Common myeloid progenitor, CD34-positive (primary cell): ENCODE data around the gene USF2.
A peak's percentile ranks its signal among the peaks of the same experiment; 100 is the strongest.

Source experiments
- CTCF ChIA-PET: fragments of 350-600 bp; sonication (Branson Sonifier 250); formaldehyde crosslinking; loops from one replicate; lab custom pipeline; 2021; ENCODE audit warnings: antibody characterized with exemption; lab: Charles Lee
- POLR2A ChIA-PET: fragments of 350-600 bp; sonication (Branson Sonifier 250); formaldehyde crosslinking; loops from one replicate; lab custom pipeline; 2021; ENCODE audit warnings: antibody characterized with exemption; lab: Charles Lee
- DNase-seq, 3 donors: peaks; one replicate each; pipeline versions ENCODE4 v3.0.0 to v3.0.0-alpha.2; 2013
- H3K27ac ChIP-seq, 2 experiments: 1 replicate in 1 of 2; 2 replicates in 1 of 2; pipeline ENCODE4 v1.7.0; 2013; ENCODE audit warnings: inconsistent platforms in 2 of 2, low read length in 2 of 2, mild to moderate bottlenecking in 2 of 2, low read depth in 1 of 2, moderate library complexity in 1 of 2; ENCODE audit not compliant: severe bottlenecking in 2 of 2, insufficient read depth in 1 of 2, poor library complexity in 1 of 2
- H3K27me3 ChIP-seq, 5 experiments: replicated peaks in 2 of 5; 1 replicate in 3 of 5; 2 replicates in 2 of 5; pipeline versions ENCODE4 v1.6.1 to v1.7.0; 2013; ENCODE audit warnings: low read length in 4 of 5, mild to moderate bottlenecking in 2 of 5, moderate library complexity in 2 of 5, inconsistent platforms in 1 of 5; ENCODE audit not compliant: insufficient read depth in 5 of 5, control insufficient read depth in 4 of 5
- H3K36me3 ChIP-seq, 4 experiments: 1 replicate in 2 of 4; 2 replicates in 2 of 4; pipeline versions ENCODE4 v1.6.1 to v1.7.0; 2013; ENCODE audit warnings: low read length in 3 of 4, control low read depth in 1 of 4, mild to moderate bottlenecking in 1 of 4; ENCODE audit not compliant: control insufficient read depth in 4 of 4, insufficient read depth in 4 of 4
- H3K4me1 ChIP-seq, 4 experiments: 1 replicate in 3 of 4; 2 replicates in 1 of 4; pipeline versions ENCODE4 v1.6.1 to v1.7.1; 2013; ENCODE audit warnings: low read length in 3 of 4, mild to moderate bottlenecking in 3 of 4, control low read depth in 1 of 4, inconsistent platforms in 1 of 4, moderate library complexity in 1 of 4; ENCODE audit not compliant: control insufficient read depth in 4 of 4, insufficient read depth in 4 of 4; ENCODE audit errors: control extremely low read depth in 1 of 4
- H3K4me3 ChIP-seq, 7 experiments: 1 replicate in 4 of 7; 2 replicates in 3 of 7; pipeline versions ENCODE4 v1.5.1 to v1.7.0; 2013; ENCODE audit warnings: mild to moderate bottlenecking in 7 of 7, low read length in 6 of 7, moderate library complexity in 6 of 7, inconsistent platforms in 2 of 7, low read depth in 2 of 7, control low read depth in 1 of 7; ENCODE audit not compliant: insufficient read depth in 4 of 7, control insufficient read depth in 1 of 7; ENCODE audit errors: extremely low read depth in 1 of 7
- H3K9me3 ChIP-seq, 5 experiments: 1 replicate in 4 of 5; 2 replicates in 1 of 5; pipeline versions ENCODE4 v1.6.1 to v1.7.1; 2013; ENCODE audit warnings: low read length in 4 of 5, mild to moderate bottlenecking in 2 of 5, inconsistent platforms in 1 of 5, low read depth in 1 of 5, moderate library complexity in 1 of 5; ENCODE audit not compliant: control insufficient read depth in 4 of 5, insufficient read depth in 2 of 5; ENCODE audit errors: control extremely low read depth in 1 of 5
- WGBS: methylation state at CpG from one replicate; pipeline ENCODE4 v1.1.5; 2013; ENCODE audit not compliant: insufficient coverage; 5-methylcytosine and 5-hydroxymethylcytosine counted together

The USF2 gene

GRCh38 chr19:35249848-35250711 lies 18.7 kb upstream of the USF2 start:
- ChIA-PET POLR2A (no interaction called here), CTCF (interaction anchor here (1.3 to 3.2 kb wide), 4 partner anchors 12 to 108 kb away, joined by 3 to 10 read pairs (median 6); partner anchors contain the start of gene FXYD7)
- Histone ChIP-seq H3K4me1 (peaks cover 0 to 30% (median 19%) of the 10 kb centered on the region in 4 experiments), H3K9me3 (no peaks in the 10 kb centered on the region), H3K36me3 (peaks cover 0 to 9% (median 0%) of the 10 kb centered on the region in 4 experiments), H3K27me3 (peaks cover 0 to 18% (median 6%) of the 10 kb centered on the region in 5 experiments), H3K27ac (peak overlapping the region in 1 of 2 experiments; percentile 71), H3K4me3 (peak overlapping the region in 1 of 7 experiments; percentile 89)
- no peak for DNase-seq
- WGBS: 93% methylated on average over 34 of the region's 34 CpGs

- CTCF ChIA-PET: interaction anchor here (0.6 to 3.2 kb wide), 7 partner anchors 11 to 110 kb away, joined by 3 to 10 read pairs (median 3); partner anchors contain the start of gene FXYD7
- Histone ChIP-seq H3K4me1 (peaks cover 0 to 30% (median 19%) of the 10 kb centered on the region in 4 experiments), H3K36me3 (peaks cover 0 to 9% (median 0%) of the 10 kb centered on the region in 4 experiments), H3K27ac (no peak overlapping the region), H3K4me3 (no peak overlapping the region), H3K27me3 (peaks cover 0 to 18% (median 6%) of the 10 kb centered on the region in 5 experiments), H3K9me3 (no peaks in the 10 kb centered on the region)
- POLR2A ChIA-PET: no interaction called here
- no peak for DNase-seq
- WGBS: 81% methylated on average over 2 of the region's 2 CpGs
Measured at GRCh38 chr19:35251456-35251855, 17.3 kb upstream of the USF2 start.

GRCh38 chr19:35253316-35254286 lies 15.2 kb upstream of the USF2 start:
- Histone ChIP-seq H3K9me3 (no peaks in the 10 kb centered on the region), H3K27ac (no peak overlapping the region), H3K27me3 (peaks cover 0 to 15% (median 6%) of the 10 kb centered on the region in 5 experiments), H3K36me3 (peaks cover 0 to 9% (median 0%) of the 10 kb centered on the region in 4 experiments), H3K4me1 (peaks cover 0 to 20% (median 12%) of the 10 kb centered on the region in 4 experiments), H3K4me3 (no peak overlapping the region)
- DNase-seq: no peak
- CTCF ChIA-PET: interaction anchor here (2.8 kb wide), 1 partner anchor 10 kb away, joined by 10 read pairs; no protein-coding TSS in a partner anchor
- POLR2A ChIA-PET: no interaction called here
- WGBS: 89% methylated on average over 9 of the region's 9 CpGs

- WGBS: 98% methylated on average over 14 of the region's 17 CpGs
- no peak overlapping the region for H3K4me3 ChIP-seq
- no peak overlapping the region for H3K27ac ChIP-seq
- peaks cover 0 to 10% (median 6%) of the 10 kb centered on the region in 4 experiments for H3K4me1 ChIP-seq
- no peak for DNase-seq
- CTCF ChIA-PET: interaction anchor here (1.1 to 3.0 kb wide), 3 partner anchors 9 to 101 kb away, joined by 3 to 10 read pairs (median 8); no protein-coding TSS in a partner anchor
- peaks cover 0 to 9% (median 0%) of the 10 kb centered on the region in 4 experiments for H3K36me3 ChIP-seq
- POLR2A ChIA-PET: no interaction called here
- H3K9me3 ChIP-seq: no peaks in the 10 kb centered on the region
- peaks cover 0 to 9% (median 1%) of the 10 kb centered on the region in 5 experiments for H3K27me3 ChIP-seq
Measured at GRCh38 chr19:35254341-35255297, 14.1 kb upstream of the USF2 start.

GRCh38 chr19:35256566-35256965 lies 12.2 kb upstream of the USF2 start:
- no peak for DNase-seq
- 75% methylated on average over 1 of the region's 2 CpGs for WGBS
- Histone ChIP-seq H3K36me3 (peaks cover 0 to 12% (median 0%) of the 10 kb centered on the region in 4 experiments), H3K4me1 (peaks cover 0 to 11% (median 8%) of the 10 kb centered on the region in 4 experiments), H3K27me3 (no peaks in the 10 kb centered on the region), H3K27ac (no peak overlapping the region), H3K9me3 (no peaks in the 10 kb centered on the region), H3K4me3 (no peak overlapping the region)
- CTCF ChIA-PET: interaction anchor here (1.2 to 3.0 kb wide), 4 partner anchors 9 to 107 kb away, joined by 3 to 8 read pairs (median 4); no protein-coding TSS in a partner anchor
- POLR2A ChIA-PET: no interaction called here

GRCh38 chr19:35257113-35257461 lies 11.7 kb upstream of the USF2 start:
- ChIA-PET CTCF (interaction anchor here (1.1 to 3.0 kb wide), 5 partner anchors 8 to 108 kb away, joined by 3 to 8 read pairs (median 3); partner anchors contain the start of gene USF2), POLR2A (no interaction called here)
- Histone ChIP-seq H3K4me3 (no peak overlapping the region), H3K4me1 (peaks cover 0 to 14% (median 11%) of the 10 kb centered on the region in 4 experiments), H3K27ac (no peak overlapping the region), H3K27me3 (no peaks in the 10 kb centered on the region), H3K9me3 (no peaks in the 10 kb centered on the region), H3K36me3 (peaks cover 0 to 12% (median 0%) of the 10 kb centered on the region in 4 experiments)
- 93% methylated on average over 9 of the region's 9 CpGs for WGBS
- no peak for DNase-seq
